ENCODE measurements around the gene PERCC1.
"Not testable (repeated sequence)": the region's sequence is repeated elsewhere in the genome, so short reads cannot be mapped to it uniquely, and the experiment has no call there.

DNA sequence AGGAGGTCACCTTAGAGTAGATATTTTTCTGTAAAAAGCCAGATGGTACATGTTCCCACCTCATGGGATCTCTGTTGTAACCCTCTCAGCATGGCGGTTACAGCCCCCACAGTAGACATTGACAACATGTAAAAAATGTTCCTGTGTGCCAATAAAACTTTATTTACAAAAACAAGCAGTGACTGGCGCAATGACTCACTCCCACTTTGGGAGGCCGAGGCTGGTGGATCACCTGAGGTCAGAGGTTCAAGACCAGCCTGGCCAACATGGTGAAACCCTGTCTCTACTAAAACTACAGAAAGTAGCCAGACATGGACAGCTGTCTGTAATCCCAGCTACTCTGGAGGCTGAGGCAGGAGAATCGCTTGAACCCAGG, 8.8 kb downstream of the PERCC1 start:
- TF ChIP-seq, protein P1, sequence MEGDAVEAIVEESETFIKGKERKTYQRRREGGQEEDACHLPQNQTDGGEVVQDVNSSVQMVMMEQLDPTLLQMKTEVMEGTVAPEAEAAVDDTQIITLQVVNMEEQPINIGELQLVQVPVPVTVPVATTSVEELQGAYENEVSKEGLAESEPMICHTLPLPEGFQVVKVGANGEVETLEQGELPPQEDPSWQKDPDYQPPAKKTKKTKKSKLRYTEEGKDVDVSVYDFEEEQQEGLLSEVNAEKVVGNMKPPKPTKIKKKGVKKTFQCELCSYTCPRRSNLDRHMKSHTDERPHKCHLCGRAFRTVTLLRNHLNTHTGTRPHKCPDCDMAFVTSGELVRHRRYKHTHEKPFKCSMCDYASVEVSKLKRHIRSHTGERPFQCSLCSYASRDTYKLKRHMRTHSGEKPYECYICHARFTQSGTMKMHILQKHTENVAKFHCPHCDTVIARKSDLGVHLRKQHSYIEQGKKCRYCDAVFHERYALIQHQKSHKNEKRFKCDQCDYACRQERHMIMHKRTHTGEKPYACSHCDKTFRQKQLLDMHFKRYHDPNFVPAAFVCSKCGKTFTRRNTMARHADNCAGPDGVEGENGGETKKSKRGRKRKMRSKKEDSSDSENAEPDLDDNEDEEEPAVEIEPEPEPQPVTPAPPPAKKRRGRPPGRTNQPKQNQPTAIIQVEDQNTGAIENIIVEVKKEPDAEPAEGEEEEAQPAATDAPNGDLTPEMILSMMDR (IDR thresholded peaks at IDR 0.05), result not testable (repeated sequence)
- TF ChIP-seq POLR2A (IDR thresholded peaks at IDR 0.05), result not testable (repeated sequence)

Data from right lobe of liver (tissue), 4 donors.